Measurements from ENCODE around the gene ZNF135. TPM values are rescaled to one million over a fixed set of nuclear protein-coding genes. Genes with fewer than 3 reads are reported as not detected.

ZNF135 gene
- total RNA-seq, 4 donors from 2014 or later: 6.2 to 18.6 (median 15.3) TPM

- peaks cover 0 to 42% of the 10 kb centered on the region in 2 donors for H3K9me3 ChIP-seq
- H3K4me3 ChIP-seq: no peak overlapping the region
- intact Hi-C loops (cut with DNase I; ENCODE audit: low total_unique reads): no loop called here
These were observed 60.1 kb downstream of the ZNF135 start for GRCh38 chr19:58118979-58119733.

More at GRCh38 chr19:58118979-58119733, 60.1 kb downstream of the ZNF135 start:
- no peak for TF ChIP-seq CTCF (IDR thresholded peaks at IDR 0.05)
- no peak for TF ChIP-seq POLR2A (IDR thresholded peaks at IDR 0.05)
- DNase-seq: no peak
- H3K36me3 ChIP-seq: no peaks in the 10 kb centered on the region
- H3K4me1 ChIP-seq: no peaks in the 10 kb centered on the region
- no peaks in the 10 kb centered on the region for H3K27me3 ChIP-seq
- H3K27ac ChIP-seq: no peak overlapping the region

Other genes starting within 250 kb of the ZNF135 start
- gene ZNF552, start 244.4 kb upstream of the ZNF135 start, total RNA-seq: 10 to 100 TPM in 2 of 4 donors, 1 to 10 TPM in 1, under 1 TPM in 1; 0.77 to 15.0 (median 9.3) TPM
- 10 to 100 TPM in 3 of 4 donors, 1 to 10 TPM in 1; 5.9 to 30.6 (median 15.0) TPM for gene ZNF587B, start 229.0 kb upstream of the ZNF135 start, total RNA-seq
- gene ZNF587, start 209.4 kb upstream of the ZNF135 start, total RNA-seq: 10 to 100 TPM; 21.3 to 80.0 (median 39.6) TPM
- 10 to 100 TPM in 3 of 4 donors, 1 to 10 TPM in 1; 7.1 to 24.9 (median 15.4) TPM for gene ZNF814, start 170.2 kb upstream of the ZNF135 start, total RNA-seq
- gene ZNF417, start 142.7 kb upstream of the ZNF135 start, total RNA-seq: 10 to 100 TPM; 15.0 to 50.1 (median 20.7) TPM
- 10 to 100 TPM in 2 of 4 donors, 1 to 10 TPM in 1, under 1 TPM in 1; 0.29 to 15.8 (median 9.8) TPM for gene ZNF418, start 123.9 kb upstream of the ZNF135 start, total RNA-seq
- gene ZNF256, start 111.6 kb upstream of the ZNF135 start, total RNA-seq: 10 to 100 TPM in 2 of 4 donors, 1 to 10 TPM in 1, under 1 TPM in 1; 0.51 to 12.0 (median 6.9) TPM
- gene C19orf18, start 84.7 kb upstream of the ZNF135 start, total RNA-seq: 1 to 10 TPM in 1 of 4 donors, not detected in 3; 2.7 TPM
- gene ZNF606, start 56.5 kb upstream of the ZNF135 start, total RNA-seq: 10 to 100 TPM in 3 of 4 donors, 1 to 10 TPM in 1; 5.6 to 61.7 (median 30.4) TPM
- gene ZSCAN1, start 25.3 kb upstream of the ZNF135 start, total RNA-seq: not detected
- 100 to 1,000 TPM in 3 of 4 donors, 10 to 100 TPM in 1; 51.5 to 138 (median 121) TPM for gene ZSCAN18, start 38.9 kb downstream of the ZNF135 start, total RNA-seq
- gene ZNF329, start 91.5 kb downstream of the ZNF135 start, total RNA-seq: 10 to 100 TPM in 3 of 4 donors, 1 to 10 TPM in 1; 2.6 to 29.7 (median 13.3) TPM
- gene ZNF274, start 123.8 kb downstream of the ZNF135 start, total RNA-seq: 10 to 100 TPM; 10.8 to 34.3 (median 29.7) TPM
- gene ZNF544, start 169.6 kb downstream of the ZNF135 start, total RNA-seq: 10 to 100 TPM in 3 of 4 donors, 1 to 10 TPM in 1; 2.6 to 67.0 (median 43.7) TPM
- 10 to 100 TPM in 1 of 4 donors, 1 to 10 TPM in 3; 1.8 to 10.8 (median 8.2) TPM for gene ZNF8, start 219.7 kb downstream of the ZNF135 start, total RNA-seq
- gene ERVK3-1, start 246.1 kb downstream of the ZNF135 start, total RNA-seq: 10 to 100 TPM; 27.1 to 62.1 (median 39.2) TPM